Mucosa of stomach (tissue), 1 donor: Measurements from ENCODE around the gene FMNL2.

Experiments used
- H3K27me3 ChIP-seq: one replicate; pipeline ENCODE4 v1.7.0; 2013; ENCODE audit warnings: mild to moderate bottlenecking, low read length; ENCODE audit not compliant: control insufficient read depth, insufficient read depth
- H3K36me3 ChIP-seq: one replicate; pipeline ENCODE4 v1.7.0; 2013; ENCODE audit warnings: low read length; ENCODE audit not compliant: control insufficient read depth, insufficient read depth
- H3K4me1 ChIP-seq: one replicate; pipeline ENCODE4 v1.7.0; 2013; ENCODE audit warnings: mild to moderate bottlenecking, low read length; ENCODE audit not compliant: control insufficient read depth, insufficient read depth
- H3K4me3 ChIP-seq: one replicate; pipeline ENCODE4 v1.7.0; 2013; ENCODE audit warnings: low read length
- H3K9ac ChIP-seq: one replicate; pipeline ENCODE4 v1.7.0; 2013; ENCODE audit warnings: mild to moderate bottlenecking, low read length, moderate library complexity
- H3K9me3 ChIP-seq: one replicate; pipeline ENCODE4 v1.7.0; 2013; ENCODE audit warnings: mild to moderate bottlenecking, low read length, moderate library complexity; ENCODE audit not compliant: control insufficient read depth
- donor health status: Pancreatic carcinoma.

The FMNL2 gene

DNA sequence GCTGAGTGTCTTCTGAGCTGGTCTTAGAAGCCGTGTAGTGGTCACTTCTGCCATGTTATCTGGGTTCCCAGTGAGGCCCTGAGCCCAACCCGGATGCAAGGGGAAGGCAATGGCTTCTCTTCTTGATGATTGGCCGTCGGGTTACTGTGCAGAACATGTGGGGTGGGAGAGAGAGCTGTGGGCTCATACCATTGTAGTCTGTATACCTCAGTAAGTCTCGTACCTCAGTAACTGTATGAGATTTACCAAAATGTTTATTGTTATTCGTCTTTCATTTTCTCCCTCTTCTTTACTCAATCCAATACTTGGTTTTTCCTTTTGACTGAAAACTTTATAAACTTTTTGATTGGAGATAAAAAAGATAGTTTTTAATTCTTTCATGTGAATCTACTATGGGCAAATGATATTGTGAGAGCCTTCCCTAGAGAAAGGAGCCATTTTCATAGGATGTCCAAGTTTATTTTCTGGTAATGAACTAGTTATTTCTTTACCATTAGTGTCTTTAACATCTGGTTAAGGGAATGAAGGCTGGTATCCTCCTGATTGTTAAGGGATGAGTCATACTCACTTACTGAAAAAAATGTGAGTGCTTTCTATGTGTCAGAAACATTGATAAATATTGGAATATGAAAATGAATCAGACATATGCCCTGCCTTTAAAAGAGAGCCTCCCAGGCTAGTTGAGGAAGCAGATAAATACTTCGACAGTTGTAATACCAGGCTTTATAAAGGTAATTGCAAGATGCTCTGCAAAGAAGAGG is 252.4 kb downstream of the FMNL2 start:
- H3K27me3 ChIP-seq = no peaks in the 10 kb centered on the region
- H3K36me3 ChIP-seq = no peaks in the 10 kb centered on the region
- H3K4me1 ChIP-seq = peaks cover 16% of the 10 kb centered on the region
- H3K4me3 ChIP-seq = no peak overlapping the region
- H3K9me3 ChIP-seq = no peaks in the 10 kb centered on the region
- no peak overlapping the region for H3K9ac ChIP-seq

DNA sequence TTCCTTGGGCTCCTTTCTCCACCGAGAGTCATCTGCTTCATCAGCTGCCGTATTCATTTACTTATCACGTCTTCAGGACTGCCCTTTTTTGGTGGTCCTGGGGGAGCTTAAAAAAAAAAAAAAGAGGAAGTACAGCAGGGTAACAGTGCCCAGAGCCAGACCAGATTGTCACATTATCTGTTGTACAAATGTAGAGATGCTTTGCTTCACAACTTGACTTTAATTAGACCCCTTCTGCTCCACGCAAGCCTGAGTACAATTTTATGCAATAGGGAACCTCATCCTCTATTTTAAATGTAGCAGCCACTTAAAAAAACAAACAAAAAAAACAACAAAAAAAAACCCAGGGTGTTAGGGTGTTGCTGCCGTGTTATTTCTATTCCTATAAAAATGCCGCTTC is 254.0 kb downstream of the FMNL2 start:
- Histone ChIP-seq H3K4me3 (no peak overlapping the region), H3K27me3 (no peaks in the 10 kb centered on the region), H3K36me3 (no peaks in the 10 kb centered on the region), H3K9me3 (no peaks in the 10 kb centered on the region), H3K4me1 (peaks cover 9% of the 10 kb centered on the region), H3K9ac (no peak overlapping the region)

- Histone ChIP-seq H3K4me1 (peaks cover 3% of the 10 kb centered on the region), H3K27me3 (no peaks in the 10 kb centered on the region), H3K4me3 (no peak overlapping the region), H3K36me3 (no peaks in the 10 kb centered on the region), H3K9me3 (no peaks in the 10 kb centered on the region), H3K9ac (no peak overlapping the region)
Observed at GRCh38 chr2:152594022-152594766, 259.2 kb downstream of the FMNL2 start.

- H3K4me3 ChIP-seq = no peak overlapping the region
- no peaks in the 10 kb centered on the region for H3K9me3 ChIP-seq
- H3K36me3 ChIP-seq = no peaks in the 10 kb centered on the region
- H3K9ac ChIP-seq = no peak overlapping the region
- no peaks in the 10 kb centered on the region for H3K27me3 ChIP-seq
- peaks cover 3% of the 10 kb centered on the region for H3K4me1 ChIP-seq
Observed at GRCh38 chr2:152594792-152595191, 259.8 kb downstream of the FMNL2 start.

- Histone ChIP-seq H3K9ac (no peak overlapping the region), H3K36me3 (no peaks in the 10 kb centered on the region), H3K9me3 (no peaks in the 10 kb centered on the region), H3K4me1 (peaks cover 3% of the 10 kb centered on the region), H3K4me3 (no peak overlapping the region), H3K27me3 (no peaks in the 10 kb centered on the region)
Observed at GRCh38 chr2:152598975-152599759, 264.2 kb downstream of the FMNL2 start.

DNA sequence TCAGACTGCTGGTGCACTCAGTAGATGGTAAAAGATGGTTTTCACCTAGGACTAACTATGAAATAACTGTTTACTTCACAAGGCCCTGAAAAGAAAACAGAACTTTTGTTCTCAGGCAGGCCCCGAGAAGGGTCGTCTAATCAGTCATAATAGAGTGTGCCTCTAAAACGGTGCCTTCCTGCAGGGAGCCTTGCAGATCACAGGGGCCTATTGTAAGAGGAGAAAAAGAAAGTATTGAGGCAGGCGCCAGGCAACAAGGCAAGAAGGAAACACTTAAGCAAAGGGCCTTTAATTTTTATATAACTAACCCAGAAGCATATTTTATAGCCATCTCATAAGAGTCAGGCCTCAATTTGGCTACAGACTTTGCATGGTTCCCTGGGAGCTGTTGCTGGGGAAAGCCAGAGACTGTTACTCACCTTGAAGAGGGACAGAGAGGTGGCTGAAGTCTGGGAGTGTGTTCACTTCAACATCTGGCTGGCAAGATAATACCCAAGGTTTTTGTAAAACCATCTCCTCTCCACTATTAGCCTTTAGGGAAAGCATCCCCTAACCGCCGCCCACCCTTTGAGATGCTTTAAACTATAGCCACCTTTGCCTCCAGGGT is 265.2 kb downstream of the FMNL2 start:
- no peaks in the 10 kb centered on the region for H3K9me3 ChIP-seq
- no peaks in the 10 kb centered on the region for H3K27me3 ChIP-seq
- H3K4me1 ChIP-seq = no peaks in the 10 kb centered on the region
- no peak overlapping the region for H3K4me3 ChIP-seq
- H3K9ac ChIP-seq = no peak overlapping the region
- no peaks in the 10 kb centered on the region for H3K36me3 ChIP-seq

DNA sequence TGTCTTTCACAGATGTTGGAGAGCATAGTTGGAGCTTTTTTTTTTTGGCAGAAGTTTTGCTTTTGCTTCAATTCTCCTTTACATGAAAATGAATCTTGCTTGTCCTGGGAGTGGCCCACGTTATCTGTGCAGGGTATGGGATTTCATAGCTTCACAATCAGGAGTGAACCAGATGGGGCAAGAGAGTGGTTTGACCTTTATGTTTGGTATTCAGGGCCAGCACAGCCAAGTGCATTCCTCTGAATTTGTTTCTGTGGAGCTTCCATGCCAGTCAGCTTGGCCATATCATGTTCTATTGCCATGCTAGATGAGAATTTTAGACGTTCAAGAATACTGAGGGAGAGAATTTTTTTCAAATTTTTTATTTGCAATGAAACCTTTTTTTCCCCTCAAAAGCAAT is 265.7 kb downstream of the FMNL2 start:
- Histone ChIP-seq H3K9me3 (no peaks in the 10 kb centered on the region), H3K4me1 (no peaks in the 10 kb centered on the region), H3K9ac (no peak overlapping the region), H3K27me3 (no peaks in the 10 kb centered on the region), H3K4me3 (no peak overlapping the region), H3K36me3 (no peaks in the 10 kb centered on the region)

GRCh38 chr2:152602750-152603149 is 267.8 kb downstream of the FMNL2 start:
- Histone ChIP-seq H3K4me1 (no peaks in the 10 kb centered on the region), H3K36me3 (no peaks in the 10 kb centered on the region), H3K9me3 (no peaks in the 10 kb centered on the region), H3K4me3 (no peak overlapping the region), H3K27me3 (no peaks in the 10 kb centered on the region), H3K9ac (no peak overlapping the region)

- Histone ChIP-seq H3K9ac (no peak overlapping the region), H3K36me3 (no peaks in the 10 kb centered on the region), H3K4me3 (no peak overlapping the region), H3K9me3 (no peaks in the 10 kb centered on the region), H3K27me3 (no peaks in the 10 kb centered on the region), H3K4me1 (no peaks in the 10 kb centered on the region)
Observed at GRCh38 chr2:152603166-152603565, 268.2 kb downstream of the FMNL2 start.

DNA sequence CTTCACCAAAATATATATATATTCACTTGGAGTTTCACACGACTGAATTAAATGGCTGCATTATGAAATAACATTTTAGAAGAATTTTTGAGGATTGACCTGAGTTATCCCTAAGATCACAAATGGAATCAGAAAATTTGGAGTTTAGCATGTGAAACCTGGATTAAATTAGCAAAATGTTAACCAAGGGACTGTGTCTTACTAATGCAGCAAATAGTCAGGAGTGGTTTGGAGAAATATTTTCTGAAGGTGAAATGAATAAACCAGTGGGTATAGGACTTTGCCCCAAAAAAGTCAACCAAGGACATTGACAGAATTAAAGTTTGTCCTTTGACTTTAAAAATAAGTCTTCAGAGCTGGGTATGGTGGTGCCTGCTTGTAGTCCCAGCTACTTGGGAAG is 271.1 kb downstream of the FMNL2 start:
- Histone ChIP-seq H3K9ac (no peak overlapping the region), H3K9me3 (no peaks in the 10 kb centered on the region), H3K4me1 (no peaks in the 10 kb centered on the region), H3K36me3 (no peaks in the 10 kb centered on the region), H3K4me3 (no peak overlapping the region), H3K27me3 (no peaks in the 10 kb centered on the region)

DNA sequence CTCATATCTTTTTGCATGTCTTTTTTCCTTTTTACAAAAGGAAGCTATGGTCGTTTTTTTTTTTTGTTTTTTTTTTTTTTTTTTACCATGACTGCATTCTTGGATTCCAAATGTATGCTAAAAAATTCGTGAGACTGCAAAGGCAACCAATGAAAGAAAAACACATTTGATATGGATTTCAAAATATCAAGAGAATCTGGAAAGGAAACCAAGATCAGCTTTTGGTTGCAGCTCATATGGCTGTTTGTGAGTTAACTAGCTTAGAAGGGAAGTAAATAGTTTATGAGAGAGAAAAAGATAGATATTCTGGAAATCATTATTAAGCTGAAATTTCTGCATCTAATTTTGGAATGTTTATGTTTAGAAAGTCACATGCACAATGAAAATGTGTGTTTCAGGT is 272.0 kb downstream of the FMNL2 start:
- Histone ChIP-seq H3K36me3 (no peaks in the 10 kb centered on the region), H3K9me3 (no peaks in the 10 kb centered on the region), H3K4me3 (no peak overlapping the region), H3K4me1 (no peaks in the 10 kb centered on the region), H3K9ac (no peak overlapping the region), H3K27me3 (no peaks in the 10 kb centered on the region)
